ENCODE data around the gene NUDT3. TPM values are rescaled to one million over a fixed set of nuclear protein-coding genes. Genes with fewer than 3 reads are reported as not detected.

Gene NUDT3
- total and polyA plus RNA-seq, 9 of the 15 experiments (the other 6 are each of a cell fraction or from before 2014, with no cell fraction given): 5.4 to 81.2 (median 56.4) TPM

DNA sequence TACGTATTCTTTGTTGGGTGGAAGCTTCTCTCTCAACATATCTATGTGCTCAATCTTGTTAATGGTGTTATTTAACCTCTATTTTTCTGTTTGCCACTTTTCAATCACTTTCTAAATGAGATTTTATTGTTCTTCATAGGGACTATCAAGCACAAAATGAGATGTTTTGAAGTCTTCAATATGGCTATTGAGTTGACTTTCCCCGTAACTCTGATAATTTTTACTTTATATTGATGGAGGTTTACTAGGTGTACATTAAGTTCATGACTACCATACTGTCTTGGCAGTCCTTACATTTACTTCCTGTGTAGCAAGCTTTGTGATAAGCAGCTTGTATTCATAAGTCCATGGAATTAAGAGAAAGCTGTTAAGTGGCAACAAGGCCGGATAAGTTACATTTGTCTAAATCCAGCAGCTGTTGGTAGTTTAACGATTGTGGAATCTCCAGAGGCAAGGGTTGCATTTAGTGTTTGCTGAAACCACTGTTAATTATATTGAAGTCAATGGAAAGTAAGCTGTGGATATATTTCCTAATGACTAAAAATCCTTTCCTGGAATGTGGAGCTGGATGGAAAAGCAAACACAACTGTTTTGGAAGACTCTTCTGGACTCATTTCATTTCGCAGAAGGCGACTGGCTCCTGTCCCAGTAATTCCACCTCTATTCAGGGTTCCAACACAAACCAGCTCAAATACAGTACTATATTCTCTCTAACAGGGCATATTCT, 86.3 kb downstream of the NUDT3 start (continued):
- TF ChIP-seq, protein P1, sequence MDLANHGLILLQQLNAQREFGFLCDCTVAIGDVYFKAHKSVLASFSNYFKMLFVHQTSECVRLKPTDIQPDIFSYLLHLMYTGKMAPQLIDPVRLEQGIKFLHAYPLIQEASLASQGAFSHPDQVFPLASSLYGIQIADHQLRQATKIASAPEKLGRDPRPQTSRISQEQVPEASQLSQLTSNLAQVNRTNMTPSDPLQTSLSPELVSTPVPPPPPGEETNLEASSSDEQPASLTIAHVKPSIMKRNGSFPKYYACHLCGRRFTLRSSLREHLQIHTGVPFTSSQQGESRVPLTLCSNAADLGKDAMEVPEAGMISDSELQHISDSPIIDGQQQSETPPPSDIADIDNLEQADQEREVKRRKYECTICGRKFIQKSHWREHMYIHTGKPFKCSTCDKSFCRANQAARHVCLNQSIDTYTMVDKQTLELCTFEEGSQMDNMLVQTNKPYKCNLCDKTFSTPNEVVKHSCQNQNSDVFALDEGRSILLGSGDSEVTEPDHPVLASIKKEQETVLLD (IDR thresholded peaks at IDR 0.05): no peak
- TF ChIP-seq, protein P2, sequence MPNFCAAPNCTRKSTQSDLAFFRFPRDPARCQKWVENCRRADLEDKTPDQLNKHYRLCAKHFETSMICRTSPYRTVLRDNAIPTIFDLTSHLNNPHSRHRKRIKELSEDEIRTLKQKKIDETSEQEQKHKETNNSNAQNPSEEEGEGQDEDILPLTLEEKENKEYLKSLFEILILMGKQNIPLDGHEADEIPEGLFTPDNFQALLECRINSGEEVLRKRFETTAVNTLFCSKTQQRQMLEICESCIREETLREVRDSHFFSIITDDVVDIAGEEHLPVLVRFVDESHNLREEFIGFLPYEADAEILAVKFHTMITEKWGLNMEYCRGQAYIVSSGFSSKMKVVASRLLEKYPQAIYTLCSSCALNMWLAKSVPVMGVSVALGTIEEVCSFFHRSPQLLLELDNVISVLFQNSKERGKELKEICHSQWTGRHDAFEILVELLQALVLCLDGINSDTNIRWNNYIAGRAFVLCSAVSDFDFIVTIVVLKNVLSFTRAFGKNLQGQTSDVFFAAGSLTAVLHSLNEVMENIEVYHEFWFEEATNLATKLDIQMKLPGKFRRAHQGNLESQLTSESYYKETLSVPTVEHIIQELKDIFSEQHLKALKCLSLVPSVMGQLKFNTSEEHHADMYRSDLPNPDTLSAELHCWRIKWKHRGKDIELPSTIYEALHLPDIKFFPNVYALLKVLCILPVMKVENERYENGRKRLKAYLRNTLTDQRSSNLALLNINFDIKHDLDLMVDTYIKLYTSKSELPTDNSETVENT (CRISPR knock-in tag; IDR thresholded peaks at IDR 0.05): no peak
- TF ChIP-seq CBX3 (IDR thresholded peaks at IDR 0.05; ENCODE audit: borderline replicate concordance in 1 of 2, low read length in 2 of 2): peak in 1 of 2 experiments; percentile 66; a peak in 1 of 3 replicates
- peak; percentile 58; the same call in 1 of the 2 replicates for TF ChIP-seq SOX6 (IDR thresholded peaks at IDR 0.05)
- no peak for TF ChIP-seq TCF7 (IDR thresholded peaks at IDR 0.05; ENCODE audit: borderline replicate concordance)
- peak; percentile 97 for TF ChIP-seq CBFA2T3 (IDR thresholded peaks at IDR 0.05)
- peak; percentile 97 for TF ChIP-seq ARID1B (IDR thresholded peaks at IDR 0.05)
- TF ChIP-seq, protein P3, sequence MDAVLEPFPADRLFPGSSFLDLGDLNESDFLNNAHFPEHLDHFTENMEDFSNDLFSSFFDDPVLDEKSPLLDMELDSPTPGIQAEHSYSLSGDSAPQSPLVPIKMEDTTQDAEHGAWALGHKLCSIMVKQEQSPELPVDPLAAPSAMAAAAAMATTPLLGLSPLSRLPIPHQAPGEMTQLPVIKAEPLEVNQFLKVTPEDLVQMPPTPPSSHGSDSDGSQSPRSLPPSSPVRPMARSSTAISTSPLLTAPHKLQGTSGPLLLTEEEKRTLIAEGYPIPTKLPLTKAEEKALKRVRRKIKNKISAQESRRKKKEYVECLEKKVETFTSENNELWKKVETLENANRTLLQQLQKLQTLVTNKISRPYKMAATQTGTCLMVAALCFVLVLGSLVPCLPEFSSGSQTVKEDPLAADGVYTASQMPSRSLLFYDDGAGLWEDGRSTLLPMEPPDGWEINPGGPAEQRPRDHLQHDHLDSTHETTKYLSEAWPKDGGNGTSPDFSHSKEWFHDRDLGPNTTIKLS (IDR thresholded peaks at IDR 0.05; ENCODE audit: borderline replicate concordance, low read depth): no peak
- TF ChIP-seq RAD21 (CRISPR knock-in tag; conservative IDR thresholded peaks at IDR 0.05 in 1 of 2, IDR thresholded peaks at IDR 0.05 in 1 of 2): peak in 1 of 2 experiments; percentile 31; a peak in 2 of 4 replicates
- TF ChIP-seq POLR2AphosphoS2 (IDR thresholded peaks at IDR 0.05; ENCODE audit: low read length): no peak
- TF ChIP-seq ZNF431 (CRISPR knock-in tag; IDR thresholded peaks at IDR 0.05): no peak
- TF ChIP-seq ZNF780A (CRISPR knock-in tag; IDR thresholded peaks at IDR 0.05): no peak
- TF ChIP-seq ARNT (IDR thresholded peaks at IDR 0.05): peak in 1 of 2 experiments; percentile 75; a peak in 1 of 4 replicates
- peak; percentile 48; the same call in 1 of the 2 replicates for TF ChIP-seq MEF2A (IDR thresholded peaks at IDR 0.05; ENCODE audit: control insufficient read depth, low read depth, low read length)
- no peak for TF ChIP-seq IFI16 (CRISPR knock-in tag; IDR thresholded peaks at IDR 0.05)
- TF ChIP-seq NCOA2 (IDR thresholded peaks at IDR 0.05; ENCODE audit: partially characterized antibody in 2 of 2): peak; percentile 67 to 68
- TF ChIP-seq CCNT2 (IDR thresholded peaks at IDR 0.05; ENCODE audit: borderline replicate concordance, extremely low read depth, insufficient read length, low read depth, low read length): peak; percentile 42
- 0 out of 2 replicates have a peak, but pooled peaks have one; percentile 25 for TF ChIP-seq MYNN (IDR thresholded peaks at IDR 0.05)
- TF ChIP-seq MYNN (CRISPR knock-in tag; IDR thresholded peaks at IDR 0.05): no peak
- peak; percentile 96 for TF ChIP-seq TAL1 (IDR thresholded peaks at IDR 0.05)
- TF ChIP-seq ZNF12 (CRISPR knock-in tag; IDR thresholded peaks at IDR 0.05): no peak
